H1 (cell line): Measurements from ENCODE around the gene LUM. TPM values are rescaled to one million over a fixed set of nuclear protein-coding genes. Genes with fewer than 3 reads are reported as not detected.

Experiments
- CTCF ChIA-PET: fragments of 300-600 bp; sonication (Branson Sonifier 250); formaldehyde crosslinking; loops from one replicate; lab custom pipeline; 2021; ENCODE audit not compliant: partially characterized antibody; lab: Charles Lee
- POLR2A ChIA-PET: fragments of 300-600 bp; sonication (Branson Sonifier 250); formaldehyde crosslinking; loops from one replicate; lab custom pipeline; 2021; ENCODE audit warnings: inconsistent platforms; ENCODE audit not compliant: partially characterized antibody; lab: Charles Lee
- DNase-seq, 2 experiments: peaks; one replicate each; pipeline versions ENCODE4 v3.0.0 to v3.0.0-alpha.2; 2010 to 2022; ENCODE audit warnings: low spot score in 2 of 2, low read depth in 1 of 2, mixed read lengths in 1 of 2
- FAIRE-seq: peaks from 2 replicates; lab custom pipeline; 2011; peaks lifted over from hg19 to GRCh38; lab: Jason Lieb, UNC
- H2AFZ ChIP-seq: 2 replicates; pipeline ENCODE4 v1.8.1; 2012; ENCODE audit warnings: low read length, inconsistent platforms
- H2AK5ac ChIP-seq: 2 replicates; pipeline ENCODE4 v1.6.1; 2013; ENCODE audit warnings: low read depth, low read length
- H2BK120ac ChIP-seq: replicated peaks from 2 replicates; pipeline ENCODE3; 2013; ENCODE audit warnings: low read depth, low read length, inconsistent platforms
- H2BK12ac ChIP-seq: 2 replicates; pipeline ENCODE4 v1.6.1; 2013; ENCODE audit warnings: low read depth, low read length
- H2BK15ac ChIP-seq: 2 replicates; pipeline ENCODE4 v1.6.1; 2013; ENCODE audit warnings: low read length
- H2BK20ac ChIP-seq: 2 replicates; pipeline ENCODE4 v1.6.1; 2013; ENCODE audit warnings: low read length
- H2BK5ac ChIP-seq: 2 replicates; pipeline ENCODE4 v1.6.1; 2013; ENCODE audit warnings: low read depth, low read length
- H3K14ac ChIP-seq: 2 replicates; pipeline ENCODE4 v1.6.1; 2013; ENCODE audit warnings: inconsistent platforms; ENCODE audit not compliant: insufficient read length
- H3K18ac ChIP-seq: 2 replicates; pipeline ENCODE4 v1.6.1; 2013; ENCODE audit warnings: low read length; ENCODE audit errors: extremely low read depth
- H3K23ac ChIP-seq: 2 replicates; pipeline ENCODE4 v1.6.1; 2013; ENCODE audit warnings: inconsistent platforms; ENCODE audit not compliant: insufficient read length
- H3K23me2 ChIP-seq: 2 replicates; pipeline ENCODE4 v1.6.1; 2013; ENCODE audit warnings: low read depth, low read length
- H3K27ac ChIP-seq: 2 replicates; pipeline ENCODE4 v1.6.1; 2011; ENCODE audit warnings: low read depth, low read length, inconsistent platforms
- H3K27me3 ChIP-seq, 4 experiments: replicated peaks in 1 of 4; 1 replicate in 1 of 4; 2 replicates in 3 of 4; pipeline versions ENCODE4 v1.6.1 to v1.8.1; 2011 to 2013; ENCODE audit warnings: low read length in 3 of 4, mild to moderate bottlenecking in 3 of 4, inconsistent platforms in 2 of 4, mixed read lengths in 2 of 4, moderate library complexity in 1 of 4; ENCODE audit not compliant: control insufficient read depth in 3 of 4, insufficient read depth in 3 of 4; ENCODE audit errors: extremely low read depth in 1 of 4
- H3K36me3 ChIP-seq, 4 experiments: 2 replicates each; pipeline versions ENCODE4 v1.6.1 to v1.8.1; 2011 to 2013; ENCODE audit warnings: mild to moderate bottlenecking in 4 of 4, low read length in 3 of 4, moderate library complexity in 2 of 4, control low read depth in 1 of 4, inconsistent platforms in 1 of 4; ENCODE audit not compliant: insufficient read depth in 4 of 4, control insufficient read depth in 2 of 4
- H3K4ac ChIP-seq: replicated peaks from 2 replicates; pipeline ENCODE3; 2013; ENCODE audit warnings: low read length, low read depth, mixed read lengths, inconsistent platforms; ENCODE audit not compliant: insufficient read length
- H3K4me1 ChIP-seq, 4 experiments: replicated peaks in 1 of 4; 1 replicate in 1 of 4; 2 replicates in 3 of 4; pipeline versions ENCODE4 v1.6.1 to v1.8.1; 2011 to 2013; ENCODE audit warnings: low read length in 3 of 4, inconsistent platforms in 2 of 4, mixed read lengths in 1 of 4; ENCODE audit not compliant: insufficient read depth in 4 of 4, control insufficient read depth in 3 of 4
- H3K4me2 ChIP-seq, 2 experiments: 2 replicates each; pipeline versions ENCODE4 v1.6.1 to v1.8.1; 2011 to 2013; ENCODE audit warnings: low read depth in 2 of 2, low read length in 2 of 2, control low read depth in 1 of 2, inconsistent platforms in 1 of 2, mild to moderate bottlenecking in 1 of 2; ENCODE audit not compliant: insufficient read depth in 1 of 2
- H3K4me3 ChIP-seq, 4 experiments: fragments of 200-600, 300-600 bp in 1 of 4; sonication (generic), shearing (Covaris generic), sonication (Bioruptor Twin) in 1 of 4; 2 replicates each; pipeline versions ENCODE4 v1.5.1 to v1.8.1; 2011 to 2016; ENCODE audit warnings: low read length in 4 of 4, low read depth in 3 of 4, control low read depth in 2 of 4, inconsistent platforms in 2 of 4, mild to moderate bottlenecking in 2 of 4, mixed read lengths in 1 of 4, moderate library complexity in 1 of 4; ENCODE audit not compliant: insufficient read depth in 2 of 4; ENCODE audit errors: extremely low read depth in 1 of 4
- H3K56ac ChIP-seq: replicated peaks from 2 replicates; pipeline ENCODE3; 2013; ENCODE audit warnings: low read depth, mild to moderate bottlenecking, mixed read lengths, low read length, inconsistent platforms; ENCODE audit not compliant: insufficient read length
- H3K79me1 ChIP-seq: 2 replicates; pipeline ENCODE4 v1.6.1; 2013; ENCODE audit warnings: low read depth, low read length, control low read depth
- H3K79me2 ChIP-seq, 2 experiments: 2 replicates each; pipeline versions ENCODE4 v1.6.1 to v1.8.1; 2012 to 2013; ENCODE audit warnings: low read length in 2 of 2, mild to moderate bottlenecking in 2 of 2, inconsistent platforms in 1 of 2; ENCODE audit not compliant: insufficient read depth in 2 of 2, control insufficient read depth in 1 of 2
- H3K9ac ChIP-seq, 4 experiments: replicated peaks in 1 of 4; 1 replicate in 1 of 4; 2 replicates in 3 of 4; pipeline versions ENCODE4 v1.6.1 to v1.8.1; 2011 to 2013; ENCODE audit warnings: low read depth in 3 of 4, low read length in 3 of 4, control low read depth in 2 of 4, mild to moderate bottlenecking in 2 of 4, moderate library complexity in 2 of 4, inconsistent platforms in 1 of 4; ENCODE audit errors: extremely low read depth in 1 of 4
- H3K9me3 ChIP-seq, 2 experiments: 2 replicates each; pipeline versions ENCODE4 v1.6.1 to v1.8.1; 2012 to 2013; ENCODE audit warnings: mild to moderate bottlenecking in 2 of 2, moderate library complexity in 2 of 2, control low read depth in 1 of 2, inconsistent platforms in 1 of 2, low read depth in 1 of 2, low read length in 1 of 2, mixed read lengths in 1 of 2; ENCODE audit not compliant: insufficient read depth in 2 of 2
- H4K20me1 ChIP-seq, 2 experiments: replicated peaks in 1 of 2; 2 replicates each; pipeline versions ENCODE3 to v1.8.1; 2011 to 2013; ENCODE audit warnings: inconsistent platforms in 2 of 2, low read length in 2 of 2, mild to moderate bottlenecking in 1 of 2; ENCODE audit not compliant: insufficient read depth in 2 of 2, control insufficient read depth in 1 of 2
- H4K5ac ChIP-seq: 2 replicates; pipeline ENCODE4 v1.6.1; 2013; ENCODE audit warnings: low read length, low read depth, mixed read lengths, inconsistent platforms; ENCODE audit not compliant: insufficient read length
- H4K8ac ChIP-seq: 2 replicates; pipeline ENCODE4 v1.8.0; 2013; ENCODE audit warnings: mild to moderate bottlenecking, moderate library complexity, low read length, inconsistent platforms; ENCODE audit not compliant: insufficient read depth; ENCODE audit errors: extremely low read depth
- H4K91ac ChIP-seq: replicated peaks from 2 replicates; pipeline ENCODE3; 2013; ENCODE audit warnings: low read length, mixed read lengths, inconsistent platforms; ENCODE audit not compliant: insufficient read length
- ATF2 ChIP-seq: IDR thresholded peaks from 2 replicates; pipeline ENCODE4 v1.6.1; 2012; ENCODE audit warnings: low read length, inconsistent platforms
- BCL11A ChIP-seq, 2 experiments: IDR thresholded peaks; one replicate each; pipeline ENCODE4 v1.6.1; 2011; ENCODE audit warnings: low read depth in 2 of 2, low read length in 2 of 2, mild to moderate bottlenecking in 2 of 2
- CBX8 ChIP-seq: fragments of 300-800, 300-1000 bp; sonication (generic); IDR thresholded peaks from 2 replicates; pipeline ENCODE4 v1.7.1; 2016; ENCODE audit warnings: low read depth, low read length, borderline replicate concordance
- EZH2 ChIP-seq: fragments of 200-600 bp; sonication (generic); IDR thresholded peaks from 2 replicates; pipeline ENCODE4 v1.7.1; 2012; ENCODE audit warnings: low read depth, mild to moderate bottlenecking, moderate library complexity, low read length, inconsistent platforms; ENCODE audit not compliant: severe bottlenecking
- GTF2F1 ChIP-seq: IDR thresholded peaks from 2 replicates; pipeline ENCODE4 v1.6.1; 2012; ENCODE audit warnings: low read depth, low read length, improper control_type of control experiment, borderline replicate concordance
- HDAC2 ChIP-seq, 2 experiments: fragments of 300-600 bp in 1 of 2; sonication (generic) in 1 of 2; IDR thresholded peaks; 2 replicates each; pipeline ENCODE4 v1.6.1; 2011 to 2012; ENCODE audit warnings: low read depth in 2 of 2, low read length in 2 of 2, mild to moderate bottlenecking in 2 of 2, moderate library complexity in 2 of 2, borderline replicate concordance in 1 of 2, inconsistent platforms in 1 of 2
- HDAC6 ChIP-seq: IDR thresholded peaks from one replicate; pipeline ENCODE4 v1.7.1; 2012; ENCODE audit warnings: low read depth, mild to moderate bottlenecking, inconsistent platforms, low read length, moderate library complexity
- JUN ChIP-seq: IDR thresholded peaks from 2 replicates; pipeline ENCODE4 v1.6.1; 2011; ENCODE audit warnings: low read depth, mild to moderate bottlenecking, improper control_type of control experiment, low read length
- SIRT6 ChIP-seq: IDR thresholded peaks from one replicate; pipeline ENCODE4 v1.7.1; 2012; ENCODE audit warnings: low read length, inconsistent platforms
- SIX5 ChIP-seq: IDR thresholded peaks from 2 replicates; pipeline ENCODE4 v1.6.1; 2011; ENCODE audit warnings: mild to moderate bottlenecking, low read depth, low read length
- SP1 ChIP-seq: IDR thresholded peaks from 2 replicates; pipeline ENCODE4 v1.6.1; 2011; ENCODE audit warnings: low read depth, low read length
- SRF ChIP-seq: IDR thresholded peaks from 2 replicates; pipeline ENCODE4 v1.6.1; 2011; ENCODE audit warnings: mild to moderate bottlenecking, low read depth, low read length, moderate library complexity
- YY1 ChIP-seq: IDR thresholded peaks from 2 replicates; pipeline ENCODE4 v1.6.1; 2011; ENCODE audit warnings: low read depth, mild to moderate bottlenecking, low read length
- WGBS, 2 experiments: shearing (Covaris generic) in 1 of 2; methylation state at CpG; one replicate each; pipeline versions ENCODE4 v1.1.6 to v1.1.7; 2013 to 2015; ENCODE audit warnings: low lambda C conversion rate in 2 of 2, mixed read lengths in 2 of 2, inconsistent platforms in 1 of 2, low coverage in 1 of 2, missing lambda C conversion rate in 1 of 2; ENCODE audit not compliant: insufficient replicate concordance in 2 of 2, insufficient coverage in 1 of 2, insufficient read length in 1 of 2; ENCODE audit errors: extremely low coverage in 1 of 2, missing lambda C conversion rate in 1 of 2; 5-methylcytosine and 5-hydroxymethylcytosine counted together
- polyA plus RNA-seq, 7 experiments: library from polyadenylated mRNA; depleted of rRNA in 3 of 7; stranded (reverse) in 5 of 7; unstranded in 2 of 7; fragments of >200 nt in 5 of 7; fragments of 200-250 nt in 2 of 7; gene quantifications; 1 replicate in 5 of 7; 2 replicates in 1 of 7; 4 replicates in 1 of 7; pipeline versions ENCODE4 v1.2.1 to v1.2.3, GENCODE V29; 2011 to 2013; ENCODE audit warnings: missing spikeins in 2 of 7, mixed read lengths in 2 of 7
- total RNA-seq: library from RNA; stranded (reverse); fragmentation: NEBNext Ultra II Directional; extraction: Animal tissue kit (Norgen Biotek cat#: 25700); gene quantifications from 2 replicates; pipeline ENCODE4 v1.2.1, GENCODE V29; 2021

The LUM gene
- total and polyA plus RNA-seq, 2 of the 8 experiments (the other 6 are each of a cell fraction or from before 2014, with no cell fraction given): not detected

- CTCF ChIA-PET: interaction anchor here (0.7 to 0.8 kb wide), 2 partner anchors 176 to 527 kb away, joined by 3 to 4 read pairs; no protein-coding TSS in a partner anchor
- Histone ChIP-seq H2BK5ac (no peak overlapping the region), H3K4me2 (no peak overlapping the region)
- TF ChIP-seq SRF: no peak
- no peak for TF ChIP-seq CBX8
- no peak for TF ChIP-seq HDAC6
- TF ChIP-seq SIRT6: no peak
- TF ChIP-seq BCL11A (IDR thresholded peaks at IDR 0.05; ENCODE audit: low read depth in 2 of 2, low read length in 2 of 2): no peak
- no peak for TF ChIP-seq SIX5
- TF ChIP-seq JUN: no peak
- no peak for TF ChIP-seq GTF2F1
- TF ChIP-seq SP1: no peak
- no peak for TF ChIP-seq HDAC2 (IDR thresholded peaks at IDR 0.05; ENCODE audit: borderline replicate concordance in 1 of 2, low read depth in 2 of 2, low read length in 2 of 2)
- TF ChIP-seq YY1: no peak
- no peak for TF ChIP-seq ATF2
- TF ChIP-seq EZH2: no peak
Measured at GRCh38 chr12:91143206-91143605, 31.9 kb upstream of the LUM start.

More at GRCh38 chr12:91143206-91143605, 31.9 kb upstream of the LUM start:
- H3K27ac ChIP-seq: no peak overlapping the region
- POLR2A ChIA-PET: no interaction called here
- no peak overlapping the region for H2AK5ac ChIP-seq
- no peak overlapping the region for H4K5ac ChIP-seq
- H2AFZ ChIP-seq: no peak overlapping the region
- H2BK12ac ChIP-seq: no peak overlapping the region
- H2BK15ac ChIP-seq: no peak overlapping the region
- H3K23ac ChIP-seq: no peak overlapping the region
- no peak overlapping the region for H2BK120ac ChIP-seq
- no peaks in the 10 kb centered on the region for H3K23me2 ChIP-seq
- DNase-seq (no peak), FAIRE-seq (no peak)
- WGBS, 2 experiments: 95% methylated on average over 3 of the region's 3 CpGs; no CpG with 5 or more reads in 1 of the 2 experiments
- H3K79me2 ChIP-seq: no peaks in the 10 kb centered on the region
- no peaks in the 10 kb centered on the region for H3K36me3 ChIP-seq
- no peaks in the 10 kb centered on the region for H3K79me1 ChIP-seq
- no peak overlapping the region for H3K4me3 ChIP-seq
- H3K27me3 ChIP-seq: no peaks in the 10 kb centered on the region
- H2BK20ac ChIP-seq: no peak overlapping the region
- no peak overlapping the region for H3K14ac ChIP-seq
- H3K4ac ChIP-seq: no peak overlapping the region
- H4K20me1 ChIP-seq: no peaks in the 10 kb centered on the region
- no peak overlapping the region for H4K91ac ChIP-seq
- no peaks in the 10 kb centered on the region for H3K9me3 ChIP-seq
- H3K56ac ChIP-seq: no peak overlapping the region
- H3K9ac ChIP-seq: no peak overlapping the region
- no peaks in the 10 kb centered on the region for H3K4me1 ChIP-seq
- no peak overlapping the region for H4K8ac ChIP-seq
- no peak overlapping the region for H3K18ac ChIP-seq
